ENCODE measurements around the gene SPA17.

DNA sequence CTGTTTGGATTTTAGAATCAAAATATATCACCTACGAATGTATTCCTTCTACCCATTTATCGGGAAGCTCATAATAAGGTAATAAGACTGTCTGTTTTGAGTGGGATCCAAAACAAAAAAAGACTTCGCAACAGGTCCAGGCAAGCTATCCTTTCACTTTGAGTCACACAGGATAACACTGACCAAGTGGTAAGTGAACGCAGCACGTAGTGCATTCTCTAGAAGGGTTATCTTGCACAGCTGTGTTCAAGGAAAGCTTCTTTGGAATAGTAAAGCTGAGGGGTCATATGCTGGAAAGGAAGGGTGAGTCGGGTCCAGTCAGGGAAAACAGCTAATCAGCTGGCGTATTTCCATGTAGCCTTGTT, 43.7 kb downstream of the SPA17 start:
- no peak for TF ChIP-seq POLR2AphosphoS5 (IDR thresholded peaks at IDR 0.05)
- TF ChIP-seq, protein P1, sequence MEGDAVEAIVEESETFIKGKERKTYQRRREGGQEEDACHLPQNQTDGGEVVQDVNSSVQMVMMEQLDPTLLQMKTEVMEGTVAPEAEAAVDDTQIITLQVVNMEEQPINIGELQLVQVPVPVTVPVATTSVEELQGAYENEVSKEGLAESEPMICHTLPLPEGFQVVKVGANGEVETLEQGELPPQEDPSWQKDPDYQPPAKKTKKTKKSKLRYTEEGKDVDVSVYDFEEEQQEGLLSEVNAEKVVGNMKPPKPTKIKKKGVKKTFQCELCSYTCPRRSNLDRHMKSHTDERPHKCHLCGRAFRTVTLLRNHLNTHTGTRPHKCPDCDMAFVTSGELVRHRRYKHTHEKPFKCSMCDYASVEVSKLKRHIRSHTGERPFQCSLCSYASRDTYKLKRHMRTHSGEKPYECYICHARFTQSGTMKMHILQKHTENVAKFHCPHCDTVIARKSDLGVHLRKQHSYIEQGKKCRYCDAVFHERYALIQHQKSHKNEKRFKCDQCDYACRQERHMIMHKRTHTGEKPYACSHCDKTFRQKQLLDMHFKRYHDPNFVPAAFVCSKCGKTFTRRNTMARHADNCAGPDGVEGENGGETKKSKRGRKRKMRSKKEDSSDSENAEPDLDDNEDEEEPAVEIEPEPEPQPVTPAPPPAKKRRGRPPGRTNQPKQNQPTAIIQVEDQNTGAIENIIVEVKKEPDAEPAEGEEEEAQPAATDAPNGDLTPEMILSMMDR (IDR thresholded peaks at IDR 0.05) = no peak

All from breast epithelium (tissue), 3 donors.